Measurements from ENCODE around the gene SLC29A1.

Gene SLC29A1

GRCh38 chr6:44238687-44239350, 15.4 kb downstream of the SLC29A1 start:
- DNase-seq, result no peak

- no peak for DNase-seq
Measured at GRCh38 chr6:44243345-44243744, 19.9 kb downstream of the SLC29A1 start.

GRCh38 chr6:44245391-44245911, 22.1 kb downstream of the SLC29A1 start:
- no peak for DNase-seq

GRCh38 chr6:44245912-44246662, 22.7 kb downstream of the SLC29A1 start:
- DNase-seq, result peak; percentile 69

GRCh38 chr6:44246663-44247337, 23.4 kb downstream of the SLC29A1 start, which contains the start of gene HSP90AB1:
HSP90AB1 (plus strand) TSS chr6:44247101; CDS start chr6:44248630, 1,529 bp downstream.
- peak; percentile 93 for DNase-seq

- DNase-seq, result peak; percentile 84
Measured at GRCh38 chr6:44247338-44248302, 24.2 kb downstream of the SLC29A1 start.

GRCh38 chr6:44248579-44248978, 25.2 kb downstream of the SLC29A1 start:
- no peak for DNase-seq

- DNase-seq, result no peak
Measured at GRCh38 chr6:44249082-44249748, 25.8 kb downstream of the SLC29A1 start.

GRCh38 chr6:44250067-44250717, 26.8 kb downstream of the SLC29A1 start:
- DNase-seq, result no peak

GRCh38 chr6:44250718-44251123, 27.3 kb downstream of the SLC29A1 start:
- DNase-seq, result no peak

- no peak for DNase-seq
Measured at GRCh38 chr6:44251576-44252524, 28.5 kb downstream of the SLC29A1 start.

GRCh38 chr6:44253307-44254101, 30.1 kb downstream of the SLC29A1 start:
- no peak for DNase-seq

GRCh38 chr6:44254191-44255104, 31.1 kb downstream of the SLC29A1 start:
- DNase-seq, result no peak

GRCh38 chr6:44255105-44255808, 31.9 kb downstream of the SLC29A1 start:
- no peak for DNase-seq

- DNase-seq, result no peak
Measured at GRCh38 chr6:44255871-44256774, 32.7 kb downstream of the SLC29A1 start.

GRCh38 chr6:44256775-44257024, 33.3 kb downstream of the SLC29A1 start:
- DNase-seq, result no peak

Data from NK-92 treated with Interleukin-12 subunit alpha and Interleukin-12 subunit beta, amount 100 ng/mL, for 24 hours (cell line).